GM10248 (cell line): ENCODE data around the gene COL6A3.
"Not testable (repeated sequence)": the region's sequence is repeated elsewhere in the genome, so short reads cannot be mapped to it uniquely, and the experiment has no call there.

Experiments used
- CTCF ChIA-PET: fragments of 300-600 bp; sonication (Branson Sonifier 250); formaldehyde crosslinking; extraction: SDS; loops from one replicate; lab custom pipeline; 2021; ENCODE audit warnings: antibody characterized with exemption; lab: Yijun Ruan, JAX
- POLR2A ChIA-PET: fragments of 350-650 bp; sonication (Branson Sonifier 250); formaldehyde crosslinking; extraction: SDS; loops from one replicate; lab custom pipeline; 2020; ENCODE audit warnings: antibody characterized with exemption; lab: Yijun Ruan, JAX
- DNase-seq: peaks from one replicate; pipeline ENCODE4 v3.0.0; 2012; ENCODE audit errors: extremely low spot score
- CTCF ChIP-seq: IDR thresholded peaks from 2 replicates; pipeline ENCODE4 v1.5.1; 2012; ENCODE audit warnings: mild to moderate bottlenecking, low read depth; ENCODE audit errors: extremely low read depth, missing control alignments, control extremely low read depth

Gene COL6A3

GRCh38 chr2:237358721-237359517 is 55.0 kb downstream of the COL6A3 start:
- no peak for DNase-seq
- no peak for TF ChIP-seq CTCF
- ChIA-PET POLR2A (no interaction called here), CTCF (no interaction called here)

- ChIA-PET CTCF (no interaction called here), POLR2A (no interaction called here)
- no peak for TF ChIP-seq CTCF
- no peak for DNase-seq
Measured at GRCh38 chr2:237355701-237356100, 58.3 kb downstream of the COL6A3 start.

GRCh38 chr2:237354892-237355291 is 59.1 kb downstream of the COL6A3 start:
- DNase-seq = no peak
- no peak for TF ChIP-seq CTCF
- CTCF ChIA-PET = no interaction called here
- POLR2A ChIA-PET = no interaction called here

GRCh38 chr2:237354172-237354571 is 59.8 kb downstream of the COL6A3 start:
- DNase-seq, CTCF ChIA-PET, POLR2A ChIA-PET: not testable (repeated sequence)

GRCh38 chr2:237353215-237353614 is 60.7 kb downstream of the COL6A3 start:
- TF ChIP-seq CTCF = no peak
- DNase-seq = no peak
- POLR2A ChIA-PET = no interaction called here
- CTCF ChIA-PET = interaction anchor here (1.1 kb wide), 1 partner anchor 9 kb away, joined by 3 read pairs; no protein-coding TSS in a partner anchor

GRCh38 chr2:237352279-237352845 is 61.6 kb downstream of the COL6A3 start:
- ChIA-PET POLR2A (no interaction called here), CTCF (interaction anchor here (1.1 kb wide), 1 partner anchor 10 kb away, joined by 3 read pairs; no protein-coding TSS in a partner anchor)
- no peak for DNase-seq
- no peak for TF ChIP-seq CTCF

GRCh38 chr2:237351796-237352195 is 62.2 kb downstream of the COL6A3 start:
- CTCF ChIA-PET = interaction anchor here (1.1 kb wide), 1 partner anchor 11 kb away, joined by 3 read pairs; no protein-coding TSS in a partner anchor
- POLR2A ChIA-PET = no interaction called here

More at GRCh38 chr2:237351796-237352195, 62.2 kb downstream of the COL6A3 start:
- no peak for DNase-seq
- no peak for TF ChIP-seq CTCF
